ENCODE data around the gene RASGEF1C. TPM values are rescaled to one million over a fixed set of nuclear protein-coding genes. Genes with fewer than 3 reads are reported as not detected.

Gene RASGEF1C
- total and polyA plus RNA-seq, 2 experiments from 2014 or later, result 0.40 to 0.42 TPM

GRCh38 chr5:180105827-180106312 is 103.1 kb downstream of the RASGEF1C start:
- no peaks in the 10 kb centered on the region for H3F3A ChIP-seq (replicated peaks; ENCODE audit: low read depth)
- peaks cover 2% of the 10 kb centered on the region; the same call in 1 of the 3 replicates for H3K4me1 Mint-ChIP-seq
- no peak overlapping the region for H3K4me3 Mint-ChIP-seq
- H4K20me1 ChIP-seq (replicated peaks; ENCODE audit: insufficient read depth), result no peaks in the 10 kb centered on the region
- peaks cover 1% of the 10 kb centered on the region for H3K27me3 Mint-ChIP-seq (ENCODE audit: insufficient read depth, low read depth, poor library complexity)
- H3K4me2 ChIP-seq, result no peak overlapping the region
- no peak overlapping the region for H3K27ac ChIP-seq (ENCODE audit: low read depth)
- ATAC-seq, result no peak
- TF ChIP-seq NANOG (IDR thresholded peaks at IDR 0.05; ENCODE audit: borderline replicate concordance), result no peak
- no peak overlapping the region for H3K27ac Mint-ChIP-seq
- H3K4me3 ChIP-seq, result no peak overlapping the region
- H3K79me2 ChIP-seq (replicated peaks; ENCODE audit: insufficient read depth), result no peaks in the 10 kb centered on the region
- DNase-seq (ENCODE audit: low spot score), result no peak
- peaks cover 22% of the 10 kb centered on the region for H3K9me3 Mint-ChIP-seq
- peaks cover 9% of the 10 kb centered on the region; the same call in 2 of the 3 replicates for H3K36me3 Mint-ChIP-seq (ENCODE audit: low read depth)
- H3K36me3 ChIP-seq (ENCODE audit: insufficient read depth), result 0 out of 2 replicates have a peak, but pooled peaks cover 6% of the 10 kb centered on the region
- no peaks in the 10 kb centered on the region for H3K4me1 ChIP-seq (ENCODE audit: insufficient read depth)
- H3K9me2 ChIP-seq (ENCODE audit: insufficient read depth), result no peaks in the 10 kb centered on the region
- no peak overlapping the region for H2AFZ ChIP-seq
- no peaks in the 10 kb centered on the region for H3K27me3 ChIP-seq (ENCODE audit: insufficient read depth)

DNA sequence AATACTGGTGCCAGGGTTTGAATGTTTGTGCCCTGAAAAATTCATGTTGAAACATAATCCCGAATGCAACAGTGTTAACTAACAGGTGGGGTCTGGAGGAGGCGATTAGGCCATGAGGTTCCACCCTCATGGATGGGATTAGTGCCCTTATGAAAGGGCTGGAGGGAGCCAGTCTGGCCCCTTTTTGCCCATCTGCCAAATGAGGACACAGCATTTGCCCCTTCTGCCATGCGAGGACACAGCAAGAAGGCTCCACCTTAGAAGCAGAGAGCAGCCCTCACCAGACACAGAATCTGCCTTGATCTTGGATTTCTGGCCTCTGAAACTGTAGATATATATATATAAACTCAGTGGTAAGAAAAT is 104.9 kb downstream of the RASGEF1C start:
- H3K4me2 ChIP-seq, result no peak overlapping the region
- H4K20me1 ChIP-seq (replicated peaks; ENCODE audit: insufficient read depth), result no peaks in the 10 kb centered on the region
- H3K9me2 ChIP-seq (ENCODE audit: insufficient read depth), result no peaks in the 10 kb centered on the region
- H3K27ac ChIP-seq (ENCODE audit: low read depth), result no peak overlapping the region
- Mint-ChIP-seq H3K27ac (no peak overlapping the region), H3K27me3 (ENCODE audit: insufficient read depth, low read depth, poor library complexity) (no peaks in the 10 kb centered on the region), H3K4me1 (no peaks in the 10 kb centered on the region), H3K9me3 (peaks cover 22% of the 10 kb centered on the region), H3K36me3 (ENCODE audit: low read depth) (peaks cover 9% of the 10 kb centered on the region; the same call in 2 of the 3 replicates), H3K4me3 (no peak overlapping the region)
- ATAC-seq (no peak), DNase-seq (ENCODE audit: low spot score) (no peak)
- no peaks in the 10 kb centered on the region for H3K4me1 ChIP-seq (ENCODE audit: insufficient read depth)
- no peaks in the 10 kb centered on the region for H3K27me3 ChIP-seq (ENCODE audit: insufficient read depth)
- H3K79me2 ChIP-seq (replicated peaks; ENCODE audit: insufficient read depth), result no peaks in the 10 kb centered on the region
- no peak overlapping the region for H3K4me3 ChIP-seq
- H3K36me3 ChIP-seq (ENCODE audit: insufficient read depth), result 0 out of 2 replicates have a peak, but pooled peaks cover 6% of the 10 kb centered on the region
- H2AFZ ChIP-seq, result no peak overlapping the region
- no peaks in the 10 kb centered on the region for H3F3A ChIP-seq (replicated peaks; ENCODE audit: low read depth)
- TF ChIP-seq EZH2phosphoT487 (IDR thresholded peaks at IDR 0.05; ENCODE audit: unreplicated experiment) (no peak), CTCF (conservative IDR thresholded peaks at IDR 0.05; ENCODE audit: low read depth in 2 of 2) (no peak), POLR2AphosphoS5 (IDR thresholded peaks at IDR 0.05; ENCODE audit: low read depth) (no peak), CREB1 (CRISPR knock-in tag; IDR thresholded peaks at IDR 0.05; ENCODE audit: low read depth) (no peak), NANOG (IDR thresholded peaks at IDR 0.05; ENCODE audit: borderline replicate concordance) (no peak), ZNF462 (CRISPR knock-in tag; IDR thresholded peaks at IDR 0.05) (no peak), STAT1 (IDR thresholded peaks at IDR 0.05; ENCODE audit: unreplicated experiment) (no peak), ZNF114 (CRISPR knock-in tag; IDR thresholded peaks at IDR 0.05) (no peak), ZNF331 (CRISPR knock-in tag; IDR thresholded peaks at IDR 0.05; ENCODE audit: low read depth) (no peak)
- TF ChIP-seq, protein P1, sequence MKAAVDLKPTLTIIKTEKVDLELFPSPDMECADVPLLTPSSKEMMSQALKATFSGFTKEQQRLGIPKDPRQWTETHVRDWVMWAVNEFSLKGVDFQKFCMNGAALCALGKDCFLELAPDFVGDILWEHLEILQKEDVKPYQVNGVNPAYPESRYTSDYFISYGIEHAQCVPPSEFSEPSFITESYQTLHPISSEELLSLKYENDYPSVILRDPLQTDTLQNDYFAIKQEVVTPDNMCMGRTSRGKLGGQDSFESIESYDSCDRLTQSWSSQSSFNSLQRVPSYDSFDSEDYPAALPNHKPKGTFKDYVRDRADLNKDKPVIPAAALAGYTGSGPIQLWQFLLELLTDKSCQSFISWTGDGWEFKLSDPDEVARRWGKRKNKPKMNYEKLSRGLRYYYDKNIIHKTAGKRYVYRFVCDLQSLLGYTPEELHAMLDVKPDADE (IDR thresholded peaks at IDR 0.05), result no peak

Data from GM23338 (cell line).